Limb (tissue), 2 donors: ENCODE data around the gene RBM10.
"Not testable (repeated sequence)": the region's sequence is repeated elsewhere in the genome, so short reads cannot be mapped to it uniquely, and the experiment has no call there.

Source experiments
- DNase-seq, 2 donors: peaks; one replicate each; pipeline ENCODE4 v3.0.0-alpha.2; 2016; ENCODE audit errors: extremely low spot score in 2 of 2

Gene RBM10, protein sequence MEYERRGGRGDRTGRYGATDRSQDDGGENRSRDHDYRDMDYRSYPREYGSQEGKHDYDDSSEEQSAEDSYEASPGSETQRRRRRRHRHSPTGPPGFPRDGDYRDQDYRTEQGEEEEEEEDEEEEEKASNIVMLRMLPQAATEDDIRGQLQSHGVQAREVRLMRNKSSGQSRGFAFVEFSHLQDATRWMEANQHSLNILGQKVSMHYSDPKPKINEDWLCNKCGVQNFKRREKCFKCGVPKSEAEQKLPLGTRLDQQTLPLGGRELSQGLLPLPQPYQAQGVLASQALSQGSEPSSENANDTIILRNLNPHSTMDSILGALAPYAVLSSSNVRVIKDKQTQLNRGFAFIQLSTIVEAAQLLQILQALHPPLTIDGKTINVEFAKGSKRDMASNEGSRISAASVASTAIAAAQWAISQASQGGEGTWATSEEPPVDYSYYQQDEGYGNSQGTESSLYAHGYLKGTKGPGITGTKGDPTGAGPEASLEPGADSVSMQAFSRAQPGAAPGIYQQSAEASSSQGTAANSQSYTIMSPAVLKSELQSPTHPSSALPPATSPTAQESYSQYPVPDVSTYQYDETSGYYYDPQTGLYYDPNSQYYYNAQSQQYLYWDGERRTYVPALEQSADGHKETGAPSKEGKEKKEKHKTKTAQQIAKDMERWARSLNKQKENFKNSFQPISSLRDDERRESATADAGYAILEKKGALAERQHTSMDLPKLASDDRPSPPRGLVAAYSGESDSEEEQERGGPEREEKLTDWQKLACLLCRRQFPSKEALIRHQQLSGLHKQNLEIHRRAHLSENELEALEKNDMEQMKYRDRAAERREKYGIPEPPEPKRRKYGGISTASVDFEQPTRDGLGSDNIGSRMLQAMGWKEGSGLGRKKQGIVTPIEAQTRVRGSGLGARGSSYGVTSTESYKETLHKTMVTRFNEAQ

GRCh38 chrX:47144626-47145394, at the start of gene RBM10, which contains the start of gene NDUFB11:
Gene RBM10 (plus strand): TSS chrX:47145221. CDS start chrX:47147482, 2,261 bp downstream.
Gene NDUFB11 (minus strand): TSS chrX:47144702. CDS start chrX:47144679, 23 bp downstream.
- DNase-seq, result peak; percentile 90 to 91

- no peak for DNase-seq
These were observed 48.0 kb upstream of the RBM10 start for GRCh38 chrX:47097018-47097417.

DNA sequence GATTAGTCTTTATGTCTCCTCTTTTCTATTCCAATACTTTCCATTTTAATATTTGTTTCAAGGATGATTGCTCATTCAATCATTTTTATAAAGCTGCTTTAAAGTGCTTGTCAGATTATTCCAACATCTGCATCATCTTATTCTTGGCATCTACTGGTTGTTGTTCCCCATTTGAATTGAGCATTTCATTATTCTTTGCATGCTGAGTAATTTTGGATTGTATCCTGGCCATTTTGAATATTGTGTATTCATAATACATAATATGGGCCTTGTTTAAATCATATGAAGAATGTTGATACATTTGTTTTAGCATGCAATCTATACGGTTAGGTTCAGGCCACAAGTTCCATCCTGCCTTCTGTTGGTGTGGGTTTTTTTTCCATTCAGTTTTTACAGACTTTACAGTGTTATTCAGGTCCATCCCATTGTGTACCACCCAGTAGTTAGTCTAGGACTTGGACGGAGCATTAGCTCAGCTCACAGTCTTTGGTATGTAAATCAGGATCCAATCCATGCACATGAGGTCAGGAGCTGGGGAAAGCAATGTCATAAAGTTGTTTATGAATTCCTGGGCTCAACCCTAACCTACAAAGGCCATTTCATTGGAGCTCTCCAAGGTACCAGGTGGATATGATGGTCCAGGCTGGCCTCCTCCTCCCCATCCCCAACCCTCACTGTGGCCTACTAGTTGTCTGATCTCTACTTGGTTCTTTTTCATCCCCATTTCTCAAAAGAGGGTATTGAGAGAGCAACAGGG, 46.5 kb upstream of the RBM10 start:
- no peak for DNase-seq

DNA sequence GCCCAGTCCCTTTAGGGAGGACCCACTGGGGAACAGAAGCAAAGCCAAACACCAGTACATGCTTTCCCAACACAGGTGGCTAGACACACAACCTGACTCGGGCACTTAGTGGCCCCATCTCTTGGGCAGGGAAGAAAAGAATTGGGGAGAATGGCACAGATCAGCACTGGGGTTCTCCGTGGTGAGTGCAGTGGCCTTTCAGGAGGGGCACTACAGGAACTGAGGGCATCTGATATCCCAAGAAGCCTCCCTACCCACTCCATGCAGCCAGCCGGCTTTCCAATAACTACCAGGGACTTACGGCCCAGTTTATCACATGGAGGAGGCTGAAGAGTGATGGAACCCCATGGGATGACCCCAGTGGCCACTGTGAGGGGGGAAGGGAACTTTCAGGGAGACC, 43.8 kb upstream of the RBM10 start:
- no peak for DNase-seq

GRCh38 chrX:47110936-47111615, 33.9 kb upstream of the RBM10 start:
- DNase-seq, result not testable (repeated sequence)

GRCh38 chrX:47112316-47112954, 32.6 kb upstream of the RBM10 start:
- no peak for DNase-seq

GRCh38 chrX:47116551-47117110, 28.4 kb upstream of the RBM10 start:
- not testable (repeated sequence) for DNase-seq

DNA sequence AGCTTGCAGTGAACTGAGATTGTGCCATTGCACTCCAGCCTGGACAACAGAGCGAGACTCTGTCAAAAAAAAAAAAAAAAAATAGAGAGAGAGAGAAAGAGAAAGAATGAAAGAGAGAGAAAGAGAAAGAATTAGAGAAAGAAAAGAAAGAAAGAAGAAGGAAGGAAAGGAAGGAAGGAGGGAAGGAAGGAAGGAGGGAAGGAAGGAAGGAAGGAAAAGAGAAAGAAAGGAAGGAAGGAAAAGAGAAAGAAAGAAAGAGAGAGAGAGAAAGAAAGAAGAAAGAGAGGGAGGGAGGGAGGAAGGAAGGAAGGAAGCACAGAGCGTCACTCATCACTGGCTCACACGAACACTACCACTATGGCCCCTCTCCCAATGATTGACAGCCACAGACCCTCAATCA, 20.6 kb upstream of the RBM10 start:
- DNase-seq, result not testable (repeated sequence)

DNA sequence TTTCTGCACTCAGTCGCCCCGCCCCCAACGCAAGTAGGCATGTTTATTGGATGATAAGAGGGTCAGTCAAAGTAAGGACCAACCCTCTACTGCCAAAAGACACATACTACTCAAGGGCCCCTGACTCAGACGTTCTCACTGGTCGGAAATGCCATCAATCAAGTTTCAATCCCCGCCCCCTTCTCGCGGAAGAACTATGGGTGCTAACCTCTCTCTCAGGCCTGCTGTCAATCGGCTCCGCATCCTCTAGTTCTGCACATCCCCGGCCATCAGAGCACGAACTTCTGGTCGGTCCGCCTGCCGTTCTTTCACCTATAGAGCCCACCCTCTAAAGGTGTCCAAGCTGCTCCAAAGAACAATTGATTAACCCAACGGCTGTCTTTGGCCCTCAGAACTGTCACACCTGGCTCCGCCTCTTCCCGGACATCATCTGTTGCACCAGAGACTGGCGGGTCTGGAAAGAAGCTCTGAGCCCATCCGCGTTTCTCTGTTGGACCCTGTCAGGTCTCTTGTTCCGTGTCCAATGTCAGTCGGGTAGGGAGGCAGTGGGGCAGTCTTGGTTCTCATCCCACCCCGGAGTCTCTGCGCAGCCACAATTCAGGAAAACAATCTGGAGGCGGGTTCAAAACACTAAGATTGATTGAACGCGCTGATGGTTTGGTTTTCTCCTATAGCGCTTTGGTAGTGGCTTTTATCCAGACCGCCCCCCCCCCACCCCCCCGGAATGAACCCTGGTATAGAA, 15.7 kb upstream of the RBM10 start:
- peak; percentile 90 to 93 for DNase-seq

DNA sequence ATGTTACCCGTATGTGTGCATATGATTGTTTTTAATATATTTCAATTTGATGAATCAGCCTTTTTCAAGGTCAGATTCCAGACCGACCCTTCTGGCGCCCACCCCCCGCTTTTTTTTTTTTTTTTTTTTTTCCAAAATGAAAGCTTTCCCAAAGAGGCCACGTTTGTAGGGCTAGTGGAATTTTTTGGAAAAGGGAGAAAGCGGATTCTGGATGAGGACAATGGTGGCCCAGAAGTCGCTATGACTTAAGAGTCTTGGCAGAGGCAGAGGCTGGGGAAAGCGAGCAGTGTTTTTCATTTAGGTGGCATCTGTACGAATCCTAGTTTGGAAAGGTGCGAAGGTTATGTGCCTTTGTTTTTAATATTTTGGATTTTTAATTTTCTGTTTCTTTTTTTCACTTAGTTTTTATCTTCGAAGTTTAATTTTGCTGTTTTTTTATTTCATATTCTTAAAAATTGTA, 15.1 kb upstream of the RBM10 start:
- DNase-seq, result no peak

DNA sequence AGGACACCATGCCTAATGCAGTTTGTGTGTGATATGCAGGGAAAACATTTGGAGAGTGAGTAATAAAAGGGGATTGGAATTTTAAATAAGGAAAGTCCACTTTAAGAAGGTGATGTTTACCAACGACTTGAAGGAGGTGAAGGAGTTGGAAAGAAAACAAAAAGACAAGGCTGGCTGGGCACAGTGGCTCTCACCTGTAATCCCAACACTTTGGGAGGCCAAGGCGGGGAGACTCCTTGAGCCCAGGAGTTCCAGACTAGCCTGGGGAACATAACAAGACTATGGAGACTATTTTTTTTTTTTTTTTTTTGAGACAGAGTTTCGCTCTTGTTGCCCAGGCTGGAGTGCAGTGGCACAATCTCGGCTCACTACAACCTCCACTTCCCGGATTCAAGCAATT, 11.5 kb upstream of the RBM10 start:
- no peak for DNase-seq

GRCh38 chrX:47135650-47136049, 9.4 kb upstream of the RBM10 start:
- not testable (repeated sequence) for DNase-seq

DNA sequence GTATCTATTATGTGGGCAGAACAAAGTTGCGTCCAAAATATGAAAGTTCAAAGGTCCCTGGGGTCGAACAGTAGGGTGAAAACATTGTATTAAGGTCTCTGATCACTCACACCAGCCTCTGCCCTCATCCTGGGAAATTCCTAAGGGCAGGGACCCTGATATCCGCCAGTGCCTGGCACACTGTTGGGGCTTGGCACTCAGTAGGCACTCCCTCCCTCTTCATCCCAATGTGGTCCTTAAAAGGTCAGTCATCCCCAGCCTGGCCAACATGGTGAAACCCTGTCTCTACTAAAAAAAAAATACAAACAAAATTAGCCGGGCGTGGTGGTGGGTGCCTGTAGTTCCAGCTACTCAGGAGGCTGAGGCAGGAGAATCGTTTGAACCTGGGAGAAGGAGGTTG, 6.8 kb upstream of the RBM10 start:
- DNase-seq, result no peak

DNA sequence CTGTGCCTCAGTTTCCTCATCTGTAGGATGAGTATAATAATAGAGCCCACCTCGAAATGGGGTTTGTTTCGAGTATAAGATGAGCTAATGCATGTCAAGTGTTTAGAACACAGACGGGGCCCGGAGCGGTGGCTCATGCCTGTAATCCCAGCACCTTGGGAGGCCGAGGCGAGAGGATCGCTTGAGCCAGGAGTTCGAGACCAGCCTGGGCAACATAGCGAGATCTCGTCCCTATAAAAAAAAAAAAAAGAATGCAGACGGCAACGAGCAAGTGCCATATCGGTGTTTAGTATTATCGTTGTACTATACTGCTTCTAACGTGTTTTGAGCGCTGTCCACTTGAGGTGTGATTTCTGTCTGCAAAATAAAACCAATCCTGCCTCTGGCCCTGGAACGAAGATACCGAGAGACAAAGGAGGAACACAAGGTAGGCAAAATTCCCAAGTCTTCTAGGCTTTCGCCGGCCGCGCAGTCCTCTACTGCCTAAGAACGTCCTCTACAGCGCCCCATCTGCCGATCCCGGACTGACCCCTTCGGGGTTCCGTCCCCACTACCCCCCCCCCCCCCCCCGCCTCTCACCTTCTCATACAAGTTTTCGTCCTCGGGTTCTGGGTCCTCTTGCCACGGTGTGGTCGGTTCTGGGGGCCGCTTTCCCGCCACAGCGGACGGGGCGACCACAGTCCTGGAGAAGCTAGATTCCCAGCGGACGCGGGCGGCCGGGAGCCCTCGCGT, 961 bp upstream of the RBM10 start:
- peak; percentile 5 to 83 for DNase-seq

DNA sequence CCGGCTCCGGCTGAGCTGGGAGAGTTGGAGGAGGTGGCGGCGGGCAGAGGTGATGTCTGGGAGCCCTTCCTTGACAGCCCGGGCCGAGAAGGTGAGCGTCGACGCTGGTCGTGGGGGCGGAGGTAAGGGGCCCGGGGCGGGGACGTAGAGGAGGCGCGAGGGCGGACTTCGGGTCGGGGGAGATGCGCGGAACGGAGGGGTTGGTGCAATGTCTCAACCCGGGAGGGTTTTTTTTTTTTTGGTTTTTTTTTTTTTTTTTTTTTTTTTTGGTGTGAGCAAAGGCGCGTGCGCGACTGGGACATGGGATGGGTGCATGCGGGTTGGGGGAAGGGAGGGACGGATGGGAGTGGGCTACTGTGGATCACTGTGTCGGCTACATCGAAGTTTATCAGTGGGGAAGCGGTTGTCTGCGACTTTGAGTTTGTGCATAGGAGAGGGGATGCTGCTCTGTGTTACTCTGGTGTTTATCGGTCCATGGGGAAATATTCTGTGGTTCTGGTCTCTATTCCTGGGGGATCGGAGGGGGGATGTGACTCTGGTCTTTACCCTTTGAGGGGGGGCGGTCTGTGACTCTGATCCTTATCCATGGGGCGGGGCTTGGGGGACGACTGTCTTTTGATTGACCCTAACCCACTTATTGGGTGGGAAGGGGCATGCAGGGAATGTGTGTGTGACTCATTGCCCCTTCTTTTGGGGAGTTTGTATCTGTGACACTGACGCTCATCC, 537 bp downstream of the RBM10 start:
- peak; percentile 15 to 30 for DNase-seq

DNA sequence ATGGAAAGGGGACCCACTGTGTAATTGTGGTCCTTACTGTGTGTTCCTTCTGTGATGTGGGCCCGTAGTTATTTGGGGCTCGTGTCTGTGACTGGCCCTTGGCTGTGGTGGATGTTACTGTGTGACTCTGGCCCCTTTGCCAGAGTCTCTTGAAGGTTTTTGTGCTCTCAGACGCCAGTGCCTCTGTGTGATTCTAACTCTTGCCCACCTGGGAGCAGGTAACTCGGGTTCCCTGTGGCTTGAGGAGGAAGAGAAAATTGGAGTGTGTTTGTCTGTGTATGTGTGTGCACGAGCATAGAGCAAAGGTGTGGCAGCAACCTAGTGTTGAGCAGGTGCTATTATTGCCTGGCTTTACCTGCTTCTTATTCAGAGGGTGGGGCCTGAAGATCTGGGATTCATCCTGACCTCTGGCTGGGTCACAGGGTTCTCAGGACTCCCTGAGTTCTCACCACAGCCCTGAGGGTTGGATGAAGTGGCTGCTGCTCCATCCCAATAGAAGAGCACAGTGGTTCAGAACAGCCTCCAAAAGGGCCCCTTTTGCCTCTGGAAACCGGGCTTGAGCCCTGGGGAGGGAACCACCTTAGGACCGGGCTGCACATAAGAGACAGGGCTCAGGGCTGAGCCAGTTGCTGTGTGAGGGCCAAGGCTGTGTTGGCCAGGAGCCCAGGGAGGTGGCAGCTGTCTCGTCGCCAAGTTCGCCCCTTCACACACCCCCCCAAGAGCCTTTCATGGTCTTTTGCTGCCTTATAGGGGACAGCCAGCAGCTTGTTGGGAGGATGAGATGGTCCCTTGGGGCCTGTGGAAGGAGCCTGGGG, 1.3 kb downstream of the RBM10 start:
- DNase-seq, result peak in 1 of 2 donors; percentile 47
